Hematopoietic multipotent progenitor cell treated with erythropoietin and hydrocortisone succinate and interleukin-3 and kit ligand, for 17 days (in vitro differentiated cells): Measurements from ENCODE around the gene CLCN6.

ENCODE experiments used
- DNase-seq: peaks from one replicate; pipeline ENCODE4 v3.0.0-alpha.2; 2015; ENCODE audit warnings: low spot score

Gene CLCN6, protein sequence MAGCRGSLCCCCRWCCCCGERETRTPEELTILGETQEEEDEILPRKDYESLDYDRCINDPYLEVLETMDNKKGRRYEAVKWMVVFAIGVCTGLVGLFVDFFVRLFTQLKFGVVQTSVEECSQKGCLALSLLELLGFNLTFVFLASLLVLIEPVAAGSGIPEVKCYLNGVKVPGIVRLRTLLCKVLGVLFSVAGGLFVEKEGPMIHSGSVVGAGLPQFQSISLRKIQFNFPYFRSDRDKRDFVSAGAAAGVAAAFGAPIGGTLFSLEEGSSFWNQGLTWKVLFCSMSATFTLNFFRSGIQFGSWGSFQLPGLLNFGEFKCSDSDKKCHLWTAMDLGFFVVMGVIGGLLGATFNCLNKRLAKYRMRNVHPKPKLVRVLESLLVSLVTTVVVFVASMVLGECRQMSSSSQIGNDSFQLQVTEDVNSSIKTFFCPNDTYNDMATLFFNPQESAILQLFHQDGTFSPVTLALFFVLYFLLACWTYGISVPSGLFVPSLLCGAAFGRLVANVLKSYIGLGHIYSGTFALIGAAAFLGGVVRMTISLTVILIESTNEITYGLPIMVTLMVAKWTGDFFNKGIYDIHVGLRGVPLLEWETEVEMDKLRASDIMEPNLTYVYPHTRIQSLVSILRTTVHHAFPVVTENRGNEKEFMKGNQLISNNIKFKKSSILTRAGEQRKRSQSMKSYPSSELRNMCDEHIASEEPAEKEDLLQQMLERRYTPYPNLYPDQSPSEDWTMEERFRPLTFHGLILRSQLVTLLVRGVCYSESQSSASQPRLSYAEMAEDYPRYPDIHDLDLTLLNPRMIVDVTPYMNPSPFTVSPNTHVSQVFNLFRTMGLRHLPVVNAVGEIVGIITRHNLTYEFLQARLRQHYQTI

DNA sequence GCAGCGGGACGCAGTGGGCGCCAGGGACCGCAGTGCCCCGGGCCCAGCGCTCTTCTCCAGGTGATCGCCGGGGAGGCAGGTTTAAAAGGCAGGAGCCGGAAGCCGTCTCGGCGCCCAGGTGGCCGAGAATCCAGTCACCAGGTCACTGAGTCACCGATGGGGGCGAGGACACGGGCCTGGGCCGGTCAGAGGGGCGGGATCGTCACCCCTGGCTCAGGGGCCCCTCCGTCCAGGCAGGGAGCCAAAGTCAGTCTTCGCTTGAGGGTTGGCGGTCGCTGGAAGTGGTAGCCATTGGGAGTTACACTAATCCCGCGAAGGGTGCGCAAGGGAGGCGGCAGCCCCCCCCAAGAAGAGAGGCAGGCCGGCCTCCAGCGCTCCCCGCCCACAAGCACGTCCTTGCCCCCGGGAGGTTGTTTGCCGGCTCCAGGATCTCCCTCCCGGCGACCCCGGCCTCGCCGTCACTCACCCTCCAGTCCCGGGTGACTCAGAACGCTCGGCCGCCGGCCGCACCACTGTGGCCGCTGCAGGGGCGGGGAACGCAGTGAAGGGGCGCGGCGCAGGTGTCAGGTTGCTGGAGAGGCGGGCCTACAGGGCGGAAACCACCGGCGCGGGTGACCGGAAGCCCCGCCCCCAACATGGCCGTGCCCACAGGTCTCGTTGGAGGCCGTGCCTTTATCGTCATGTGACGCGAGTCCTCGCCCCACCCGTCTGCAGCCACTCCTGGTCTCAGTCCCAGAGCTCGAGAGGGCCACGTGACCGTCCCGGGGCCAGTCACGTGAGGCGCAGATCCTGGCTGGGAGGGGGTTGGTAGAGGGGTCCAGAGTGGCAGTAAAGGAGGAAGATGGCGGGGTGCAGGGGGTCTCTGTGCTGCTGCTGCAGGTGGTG is at the start of gene CLCN6, which contains the start of gene MTHFR:
CLCN6 (plus strand) TSS at position 770 of the 885 bp plus-strand sequence; CDS start at position 842, 72 bp downstream.
MTHFR (minus strand) TSS at position 543 of the 885 bp plus-strand sequence. CDS start 2,848 bp downstream, outside the sequence.
- peak; percentile 99 for DNase-seq

DNA sequence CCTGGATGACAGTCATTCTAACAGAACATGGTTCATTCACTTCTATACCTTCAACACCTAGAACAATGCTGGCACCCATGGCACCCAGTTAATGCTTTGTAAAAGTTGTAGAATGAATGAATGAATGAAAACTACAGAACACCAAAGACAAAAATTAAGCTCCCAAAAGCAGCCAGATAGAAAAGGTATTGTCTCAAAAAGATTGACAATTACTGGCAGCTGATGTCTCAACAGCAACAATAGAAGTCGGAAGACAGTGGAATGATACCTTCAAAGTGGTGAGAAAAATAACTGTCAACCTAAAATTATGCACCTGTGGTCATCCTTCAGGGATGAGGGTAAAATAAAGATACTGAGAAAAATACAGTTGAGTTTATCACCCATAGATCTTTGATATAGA is 48.9 kb upstream of the CLCN6 start:
- DNase-seq, result no peak

DNA sequence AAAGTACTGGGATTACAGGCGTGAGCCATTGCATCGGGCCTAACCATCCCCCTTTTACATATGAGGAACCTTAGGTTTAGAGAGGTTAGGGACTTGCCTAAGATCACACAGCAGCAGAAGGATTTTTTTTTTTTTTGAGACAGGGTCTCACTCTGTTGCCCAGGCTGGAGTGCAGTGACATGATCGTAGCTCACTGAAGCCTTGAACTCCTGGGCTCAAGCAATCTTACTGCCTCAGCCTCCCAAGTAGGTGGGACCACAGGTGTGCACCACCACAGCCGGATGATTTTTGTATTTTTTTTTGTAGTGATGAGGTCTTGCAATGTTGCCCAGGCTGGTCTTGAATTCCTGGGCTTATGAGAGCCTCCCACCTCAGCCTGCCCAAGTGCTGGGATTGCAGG is 46.2 kb upstream of the CLCN6 start:
- no peak for DNase-seq

DNA sequence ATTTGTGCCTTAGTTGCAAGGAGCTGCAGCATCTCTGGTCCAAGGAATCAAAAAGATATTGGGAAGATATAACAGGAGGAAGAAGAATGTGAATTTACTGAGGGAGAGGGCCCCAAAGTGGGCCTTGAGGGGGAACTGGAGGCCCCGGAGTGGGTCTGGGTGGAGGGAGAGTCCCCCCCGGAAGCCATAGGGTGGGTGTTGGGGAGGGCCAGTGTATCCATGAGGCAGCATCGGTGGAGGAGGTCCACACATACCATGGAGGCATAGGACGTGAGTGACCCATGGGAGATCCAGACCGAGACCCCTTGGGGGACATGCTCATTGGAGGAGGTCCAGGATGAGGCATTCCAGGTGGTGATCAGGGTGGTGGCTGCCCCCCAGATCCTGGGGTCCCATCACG is 44.7 kb upstream of the CLCN6 start:
- no peak for DNase-seq

DNA sequence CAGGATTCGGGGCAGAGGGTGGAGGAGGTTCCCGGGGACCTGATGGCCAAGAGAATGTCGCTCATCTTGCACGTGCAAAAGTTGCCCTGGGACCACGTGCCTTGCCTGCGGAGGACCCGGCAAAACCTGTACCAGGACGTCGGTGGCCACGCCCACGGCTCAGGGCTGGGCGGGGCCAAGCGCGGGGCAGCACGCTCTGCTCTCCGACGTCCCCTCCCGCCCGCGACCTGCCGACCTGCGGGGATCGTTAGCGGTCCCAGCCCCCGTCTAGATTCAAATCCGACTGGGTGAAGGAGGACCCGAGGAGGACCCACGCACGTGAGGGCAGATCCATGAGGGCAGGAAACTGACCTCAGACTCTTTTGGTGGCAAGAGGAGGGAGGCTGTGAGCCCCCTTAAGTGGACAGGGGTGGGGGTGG is 44.0 kb upstream of the CLCN6 start, which contains the start of gene C1orf167:
C1orf167 (plus strand) TSS at position 206 of the 419 bp plus-strand sequence. CDS start 2,208 bp downstream, outside the sequence.
- DNase-seq, result peak; percentile 36

DNA sequence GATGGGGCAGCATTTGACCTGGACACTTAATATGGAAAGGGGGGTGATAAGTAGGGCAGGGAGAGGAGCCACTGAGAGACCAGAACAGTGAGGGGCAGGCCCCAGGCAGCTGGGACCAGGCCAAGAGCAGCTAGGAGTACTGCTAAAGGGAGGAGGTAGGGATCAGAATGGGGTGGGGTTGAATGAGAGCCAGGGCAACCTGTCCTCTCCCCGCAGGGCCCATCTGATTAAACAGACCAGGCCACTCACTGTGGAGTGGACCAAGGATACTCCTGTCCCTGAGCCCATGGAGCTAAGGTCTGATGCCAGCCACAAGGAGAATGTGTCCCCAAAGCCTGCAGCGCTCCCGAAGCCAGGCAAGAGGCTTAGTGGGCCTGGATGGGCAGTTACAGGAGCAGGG is 41.9 kb upstream of the CLCN6 start:
- DNase-seq, result no peak

DNA sequence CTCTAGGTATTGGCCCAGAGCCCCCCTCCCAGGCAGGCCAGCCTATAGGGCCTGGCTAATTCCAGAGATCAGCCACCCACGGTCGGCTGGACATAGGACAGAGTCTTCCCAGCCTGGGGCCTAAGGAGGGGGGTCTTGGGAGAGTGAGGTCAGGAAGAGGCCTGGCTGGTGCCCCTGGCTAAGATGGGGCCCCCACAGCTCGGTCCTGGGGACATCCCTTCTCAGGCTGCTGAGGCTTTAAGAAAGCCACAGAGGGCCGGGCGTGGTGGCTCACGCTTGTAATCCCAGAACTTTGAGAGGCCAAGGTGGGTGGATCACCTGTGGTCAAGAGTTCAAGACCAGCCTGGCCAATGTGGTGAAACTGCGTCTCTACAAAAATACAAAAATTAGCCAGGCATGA is 41.5 kb upstream of the CLCN6 start:
- no peak for DNase-seq

DNA sequence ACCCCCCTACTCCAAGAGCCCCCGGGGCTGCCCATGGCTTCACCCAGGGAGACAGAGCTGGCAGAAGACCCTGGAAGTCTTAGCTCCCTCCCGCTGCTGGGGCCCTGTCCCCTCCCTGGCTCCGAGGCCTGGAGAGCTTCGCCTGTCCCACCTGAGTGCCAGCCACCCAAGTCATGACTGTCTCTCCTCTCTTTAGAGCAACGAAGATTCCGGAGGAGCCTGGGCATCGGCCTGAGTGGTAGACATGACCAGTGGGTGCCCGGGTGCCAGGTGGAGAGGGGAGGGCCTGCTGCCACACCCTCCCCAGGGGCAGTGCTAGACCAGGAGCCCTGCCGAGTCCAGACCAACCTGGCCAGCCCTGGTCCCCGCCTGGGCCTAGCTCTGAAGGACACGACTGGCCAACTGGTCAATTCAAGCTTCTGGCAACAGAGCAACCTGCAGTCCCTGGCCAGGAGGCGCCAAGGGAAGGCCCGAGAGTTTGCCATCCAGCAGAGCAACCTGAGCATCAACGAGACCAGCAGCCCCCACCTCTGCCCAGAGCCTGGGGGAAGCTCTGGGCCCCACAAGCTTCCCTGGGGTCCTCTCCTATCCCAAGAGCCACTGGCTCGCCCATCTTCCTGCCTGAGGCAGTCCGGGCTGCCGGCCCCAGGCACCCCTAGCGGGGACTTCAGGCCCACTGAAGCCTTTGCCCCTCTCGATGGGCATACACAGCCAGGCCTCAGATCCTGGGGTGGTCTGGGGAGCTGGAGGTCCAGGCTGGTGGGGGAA is 40.1 kb upstream of the CLCN6 start:
- DNase-seq, result no peak

DNA sequence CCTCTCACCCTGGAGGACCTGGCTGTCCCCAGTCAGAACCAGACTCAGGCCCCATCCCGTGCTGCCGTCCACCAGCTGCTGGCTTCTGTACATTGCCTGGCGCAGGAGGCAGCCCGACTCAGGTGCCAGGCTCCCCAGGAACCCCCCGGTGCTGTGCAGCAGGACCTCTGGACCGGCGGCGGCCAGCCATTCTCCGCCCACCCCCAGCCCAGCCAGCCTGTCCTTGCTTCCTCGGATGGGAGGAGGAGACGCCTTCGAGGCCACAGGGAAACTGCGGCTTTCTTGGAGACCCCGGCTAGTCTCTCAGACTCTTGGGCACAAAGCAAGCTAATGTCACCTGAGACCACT is 39.6 kb upstream of the CLCN6 start:
- no peak for DNase-seq

DNA sequence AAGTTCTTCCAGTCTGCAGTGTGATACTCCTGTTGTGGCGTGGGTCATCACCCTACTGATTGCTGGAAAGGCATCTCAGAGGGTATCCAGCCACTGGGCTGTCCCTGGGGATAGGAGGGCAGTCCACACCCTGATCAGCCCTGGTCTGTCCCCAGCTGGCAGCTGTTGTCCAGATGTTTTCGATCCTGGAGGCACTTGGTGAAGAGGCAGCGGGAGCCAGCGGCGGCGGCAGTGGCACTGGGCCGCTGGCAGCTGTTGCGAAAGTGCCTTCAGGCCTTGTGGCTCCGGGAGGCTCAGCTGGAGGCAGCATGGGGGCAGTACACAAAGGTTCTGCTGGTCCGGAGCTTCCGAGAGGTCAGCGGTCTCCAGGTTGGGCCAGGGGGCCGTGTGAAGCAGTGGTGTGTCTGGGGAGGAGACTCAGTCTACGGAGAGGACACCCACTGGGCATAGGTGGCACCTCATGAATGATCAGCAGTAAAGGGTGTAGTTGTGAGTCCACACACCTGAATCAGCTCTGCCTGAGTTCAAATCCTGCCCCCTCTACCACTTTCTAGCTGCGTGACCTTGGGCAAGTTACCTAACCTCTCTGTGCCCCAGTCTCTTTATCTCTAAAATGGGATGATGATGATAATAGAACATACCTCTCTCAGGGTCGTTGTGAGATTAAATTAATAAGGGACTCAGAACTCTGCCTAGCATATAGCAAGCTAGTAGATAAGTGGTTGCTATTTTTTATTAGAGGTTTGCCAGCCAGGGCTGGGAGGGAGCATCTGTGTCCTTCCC is 37.9 kb upstream of the CLCN6 start:
- no peak for DNase-seq

DNA sequence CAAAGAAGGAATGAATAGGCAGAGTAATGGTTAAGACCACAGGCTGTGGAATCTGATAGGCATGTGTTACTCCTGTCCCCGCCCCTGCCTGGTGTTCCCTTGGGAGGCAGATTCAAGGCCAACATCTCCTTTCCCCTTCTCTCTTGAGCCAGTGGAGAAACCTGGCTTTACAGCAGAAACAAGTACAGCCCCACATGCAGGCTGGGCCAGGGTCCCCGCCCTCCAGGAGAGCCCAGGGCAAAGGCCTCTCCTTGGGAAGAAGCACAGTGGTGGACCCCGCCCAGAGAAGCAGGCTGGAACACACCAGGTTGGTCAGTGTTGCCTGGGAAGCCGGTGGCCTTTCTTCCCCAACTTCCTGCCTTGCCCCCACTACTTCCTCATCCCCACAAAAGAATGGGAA is 37.2 kb upstream of the CLCN6 start:
- DNase-seq, result no peak

DNA sequence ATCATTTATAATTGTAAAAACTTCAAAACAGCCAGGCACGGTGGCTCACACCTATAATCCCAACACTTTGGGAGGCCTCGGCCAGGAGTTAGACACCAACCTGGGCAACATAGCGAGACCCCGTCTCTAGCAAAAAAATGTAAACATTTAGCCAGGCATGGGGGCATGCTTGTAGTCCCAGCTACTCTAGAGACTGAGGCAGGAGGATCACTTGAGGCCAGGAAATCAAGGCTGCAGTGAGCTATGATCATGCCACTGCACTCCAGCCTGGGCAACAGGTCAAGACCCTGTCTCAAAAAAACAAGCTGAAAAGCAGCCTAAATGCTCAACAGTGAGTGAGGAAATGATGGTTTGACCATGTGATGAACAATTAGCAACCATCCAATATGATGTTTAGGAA is 36.7 kb upstream of the CLCN6 start:
- no peak for DNase-seq

DNA sequence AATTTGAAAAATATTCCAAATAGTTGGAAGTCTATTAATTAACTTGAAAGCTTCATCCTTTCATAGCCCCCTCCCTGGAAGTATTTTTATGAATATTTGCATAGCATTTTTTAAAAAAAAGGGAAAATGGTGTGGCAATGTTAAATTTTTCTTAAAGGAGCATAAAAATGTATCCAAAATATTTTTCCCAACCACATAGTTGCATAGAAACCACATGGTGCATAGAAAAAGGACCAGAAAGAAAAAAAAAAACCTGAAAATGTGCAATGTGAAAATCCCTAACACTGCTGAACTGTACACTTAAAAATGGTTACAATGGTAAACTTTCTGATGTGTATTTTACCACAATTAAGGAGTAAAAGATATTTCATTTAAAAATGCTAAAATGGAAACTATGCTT is 36.0 kb upstream of the CLCN6 start:
- DNase-seq, result no peak

DNA sequence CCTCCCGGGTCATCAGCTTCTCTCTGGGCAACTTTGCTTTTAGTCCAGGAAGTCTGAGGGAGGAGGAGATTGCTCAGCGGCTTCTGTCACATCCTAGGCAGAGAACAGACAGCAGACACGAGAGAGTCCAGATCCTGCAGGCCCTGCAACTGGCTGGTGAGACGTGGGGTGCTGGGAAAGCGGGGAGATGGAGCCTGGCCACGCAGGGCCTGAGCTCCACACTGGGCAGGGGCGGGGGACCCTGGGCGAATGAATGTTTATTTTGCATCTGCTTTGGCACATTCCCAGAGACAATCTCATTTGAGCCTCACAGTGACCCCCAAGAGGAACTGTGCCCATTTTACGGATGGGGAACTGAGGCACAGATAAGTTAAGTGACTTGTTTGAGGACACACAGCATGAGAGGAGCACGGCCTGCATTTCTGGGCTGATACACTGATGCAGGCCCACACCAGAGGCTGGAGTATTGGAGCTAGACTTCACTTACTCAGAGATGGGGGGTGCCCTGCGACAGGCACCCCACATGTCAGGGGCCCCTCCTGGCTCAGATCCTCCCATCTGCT is 34.4 kb upstream of the CLCN6 start:
- DNase-seq, result no peak

DNA sequence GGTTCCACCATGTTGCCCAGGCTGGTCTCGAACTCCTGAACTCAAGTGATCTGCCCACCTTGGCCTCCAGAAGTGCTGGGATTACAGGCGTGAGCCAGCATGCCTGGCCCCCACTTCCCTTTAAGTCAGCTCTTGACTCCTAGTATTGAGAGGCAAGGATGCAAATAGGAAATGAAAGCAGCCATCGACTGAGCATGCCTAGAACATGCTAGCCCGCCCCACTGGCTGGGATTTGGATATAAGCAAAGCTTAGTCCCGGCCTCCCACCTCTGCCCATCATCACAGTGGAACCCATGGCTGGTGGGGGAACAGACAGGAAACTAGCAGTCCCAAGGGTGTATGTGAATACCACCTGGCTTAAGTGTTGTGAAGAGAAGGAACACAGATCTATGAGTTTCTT is 33.5 kb upstream of the CLCN6 start:
- no peak for DNase-seq

DNA sequence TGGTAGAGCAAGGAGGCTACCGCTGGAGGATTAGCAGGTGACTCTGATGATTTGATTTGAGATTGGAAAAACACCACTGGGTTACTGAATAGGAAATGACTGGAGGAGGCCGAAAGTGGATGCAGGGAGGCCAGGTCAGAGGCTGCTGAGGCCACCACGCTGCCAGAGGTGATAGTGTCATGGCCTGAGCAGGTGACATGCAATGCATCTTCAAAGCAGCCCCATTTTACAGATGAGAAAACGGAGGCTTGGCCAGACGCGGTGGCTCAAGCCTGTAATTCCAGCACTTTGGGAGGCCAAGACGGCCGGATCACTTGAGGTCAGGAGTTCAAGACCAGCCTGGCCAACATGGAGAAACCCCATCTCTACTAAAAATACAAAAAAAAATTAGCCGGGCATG is 31.2 kb upstream of the CLCN6 start:
- no peak for DNase-seq

DNA sequence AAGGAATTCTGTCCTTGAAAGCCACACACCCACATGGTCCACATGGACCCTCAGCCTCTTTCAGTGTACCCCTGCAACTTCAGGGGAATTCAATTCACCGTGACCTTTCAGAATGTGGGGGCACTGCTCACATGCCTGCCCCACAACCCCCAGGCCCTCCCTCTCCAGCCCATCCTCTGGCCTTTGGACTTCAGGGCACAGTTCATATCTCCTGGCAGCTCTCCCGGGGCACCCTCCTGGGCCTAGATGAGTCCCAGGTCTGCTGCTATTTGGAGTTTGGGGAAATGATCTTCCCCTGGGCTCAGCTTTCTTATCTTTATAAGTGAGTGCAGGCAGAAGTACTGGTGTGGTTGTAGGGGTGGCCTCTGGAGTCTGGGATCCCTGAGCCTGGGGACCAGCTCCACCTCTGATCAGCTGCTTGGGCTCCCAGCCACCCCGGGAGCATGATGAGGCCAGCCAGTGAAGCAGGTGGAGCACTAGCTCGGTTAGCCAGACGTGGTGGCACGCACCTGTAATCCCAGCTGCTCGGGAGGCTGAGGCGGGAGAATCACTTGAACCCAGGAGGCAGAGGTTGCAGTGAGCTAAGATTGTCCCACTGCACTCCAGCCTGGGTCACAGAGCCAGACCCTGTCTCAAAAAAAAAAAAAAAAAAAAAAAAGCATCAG is 28.2 kb upstream of the CLCN6 start:
- DNase-seq, result no peak

DNA sequence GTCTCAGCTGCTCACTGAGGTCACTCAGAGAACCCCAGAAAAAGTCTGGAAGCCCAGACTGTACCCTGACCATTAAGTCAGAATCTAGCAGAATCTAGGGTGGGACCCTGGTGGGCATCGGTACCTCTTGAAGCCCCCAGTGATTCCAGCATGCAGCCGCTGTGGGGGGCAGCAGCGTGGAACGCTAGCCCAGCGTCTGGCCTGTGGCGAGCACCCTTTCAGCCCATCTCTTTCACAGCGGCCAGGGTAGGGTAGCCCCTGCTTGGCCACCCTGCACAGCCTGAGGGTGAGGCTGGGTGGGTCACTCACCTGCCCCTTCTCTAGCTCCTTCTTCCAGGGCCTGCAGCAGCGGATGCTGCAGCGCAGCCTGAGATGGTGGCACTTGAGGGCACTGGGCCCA is 27.7 kb upstream of the CLCN6 start:
- DNase-seq, result no peak

DNA sequence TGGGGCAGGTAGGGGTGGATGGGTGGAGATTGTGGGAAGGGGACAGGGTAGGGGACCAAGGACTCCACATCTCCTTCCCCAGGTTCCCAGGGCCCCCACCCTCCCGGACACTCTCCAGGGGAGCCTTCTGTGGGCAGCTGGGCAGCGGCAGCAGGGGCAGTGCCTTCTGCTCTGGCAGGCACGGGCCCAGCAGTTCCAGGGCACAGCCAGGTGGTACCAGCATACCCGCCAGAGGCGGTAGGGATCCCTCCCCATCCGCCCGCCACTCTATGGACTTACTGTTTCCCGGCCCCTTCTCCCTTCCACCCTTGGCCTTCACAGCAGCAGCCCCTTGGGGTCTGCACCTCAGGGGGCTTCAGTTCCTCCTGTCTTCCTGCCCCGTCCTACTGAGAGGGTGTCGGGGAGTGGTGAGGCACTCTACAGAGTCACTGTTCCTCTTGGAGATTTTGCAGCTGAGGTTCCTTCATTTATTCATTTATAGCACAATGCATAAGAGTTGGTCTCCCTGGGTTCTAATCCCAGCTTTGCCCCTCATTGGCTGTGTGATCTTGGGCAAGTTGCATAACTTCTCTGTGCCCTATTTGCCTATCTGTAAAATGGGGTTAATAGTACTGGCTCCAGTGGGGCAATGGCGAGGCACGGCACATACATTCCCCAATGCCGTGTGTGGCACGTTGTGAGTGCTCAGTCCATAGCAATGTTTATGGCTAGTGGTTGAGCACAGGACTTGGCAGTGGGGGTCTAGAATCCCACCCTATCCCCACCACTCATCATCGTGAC is 27.0 kb upstream of the CLCN6 start:
- no peak for DNase-seq
